NCI-H2196 (cell line): ENCODE results near the gene SPOCK1.

ENCODE experiments used
- DNase-seq: peaks from one replicate; lab custom pipeline; 2025; ENCODE audit not compliant: unreplicated experiment; lab: John Stamatoyannopoulos, UW

The SPOCK1 gene

DNA sequence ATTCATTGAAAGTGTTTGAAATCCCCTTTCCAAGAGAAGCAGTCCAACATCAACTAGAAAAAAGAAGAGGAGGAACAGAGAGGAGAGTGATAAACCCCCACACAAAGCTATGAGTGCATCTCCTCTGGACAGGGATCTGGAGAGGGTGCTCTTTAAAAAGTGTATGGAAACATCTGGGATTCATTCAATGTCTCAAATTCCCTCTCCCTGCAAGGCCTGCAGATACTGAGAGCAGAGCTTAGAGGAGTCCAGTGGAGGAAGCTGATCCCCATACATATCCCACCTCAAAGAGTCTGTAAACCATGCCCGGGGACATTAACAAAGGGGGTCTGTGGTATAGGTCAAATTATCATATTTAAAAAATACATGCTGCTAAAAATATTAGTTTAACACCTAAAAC is 2.2 kb downstream of the SPOCK1 start:
- no peak for DNase-seq

DNA sequence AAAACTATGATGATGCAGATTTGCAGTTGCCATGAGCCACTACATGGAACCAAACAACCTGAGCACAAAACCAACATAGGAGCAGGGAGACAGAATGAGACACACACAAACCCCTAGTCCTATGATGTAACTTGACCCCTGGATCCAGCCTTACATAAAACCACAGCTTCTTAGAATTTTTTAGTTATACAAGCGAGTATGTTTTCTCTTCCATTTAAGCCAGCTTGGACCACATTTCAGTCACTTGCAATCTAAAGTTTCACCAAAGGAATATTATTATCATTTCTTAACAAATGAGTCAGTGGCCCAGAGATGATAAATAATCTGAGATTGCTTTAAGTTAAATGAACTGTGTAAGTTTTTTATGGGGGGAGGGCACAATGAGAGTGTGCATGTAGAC is 6.8 kb downstream of the SPOCK1 start:
- no peak for DNase-seq

- DNase-seq: no peak
Measured at GRCh38 chr5:137491121-137491520, 8.0 kb downstream of the SPOCK1 start.

- DNase-seq: no peak
Measured at GRCh38 chr5:137490591-137490990, 8.5 kb downstream of the SPOCK1 start.

DNA sequence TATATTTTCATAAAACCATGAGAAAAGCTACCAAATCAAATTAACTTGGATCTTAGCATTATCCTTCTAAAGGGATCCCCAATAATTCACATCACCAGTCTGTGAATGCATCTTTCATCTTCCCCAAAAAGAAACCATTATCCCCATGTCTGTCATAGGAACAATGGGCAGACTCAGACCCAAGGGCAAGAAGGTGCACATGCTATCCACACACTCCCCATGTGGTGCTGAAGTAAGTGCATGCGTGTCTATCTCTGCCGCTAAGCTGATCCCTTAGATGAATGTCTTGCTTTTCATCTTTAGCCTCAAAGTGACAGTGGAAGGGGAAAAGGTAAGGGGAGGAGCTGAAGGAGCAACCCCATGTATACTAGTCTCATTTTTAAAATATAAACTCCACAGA is 10.2 kb downstream of the SPOCK1 start:
- no peak for DNase-seq

DNA sequence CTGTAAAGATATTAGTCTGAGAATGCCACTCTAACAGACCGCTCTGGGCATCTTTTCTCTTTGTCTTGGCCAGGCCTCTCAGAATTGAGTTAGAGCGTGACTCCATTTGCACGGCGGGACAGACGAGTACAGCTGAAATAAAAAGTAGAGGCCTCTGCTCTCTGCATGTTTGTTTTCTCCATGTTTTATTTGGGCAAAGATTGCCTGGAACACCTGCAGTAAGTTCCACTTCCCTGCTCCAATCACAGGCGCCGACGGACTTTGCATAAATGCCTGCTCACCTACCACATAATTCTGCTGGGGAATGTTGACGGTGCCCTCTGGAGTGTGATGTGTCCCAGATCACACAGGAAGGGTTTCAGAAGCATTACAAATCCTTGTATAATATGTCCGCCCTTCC is 10.6 kb downstream of the SPOCK1 start:
- DNase-seq: no peak

DNA sequence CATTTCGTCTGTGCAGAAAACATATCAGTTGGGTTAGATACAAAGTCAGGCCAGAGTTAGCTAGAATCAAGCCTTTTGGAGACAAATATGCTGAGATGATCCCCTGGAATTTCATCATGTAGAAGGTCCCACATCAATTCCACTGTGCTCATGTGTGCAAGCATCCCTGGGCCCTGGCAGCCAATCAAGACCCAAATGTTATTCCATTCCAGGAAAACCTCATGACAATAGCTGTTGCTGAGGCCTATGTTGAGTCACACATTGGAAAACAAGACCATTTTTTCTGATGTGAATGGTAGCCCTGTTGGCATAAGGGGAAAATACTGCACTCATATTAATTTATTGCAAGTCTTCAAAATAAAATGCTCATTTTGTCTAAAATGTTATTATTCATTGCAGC is 11.5 kb downstream of the SPOCK1 start:
- no peak for DNase-seq

DNA sequence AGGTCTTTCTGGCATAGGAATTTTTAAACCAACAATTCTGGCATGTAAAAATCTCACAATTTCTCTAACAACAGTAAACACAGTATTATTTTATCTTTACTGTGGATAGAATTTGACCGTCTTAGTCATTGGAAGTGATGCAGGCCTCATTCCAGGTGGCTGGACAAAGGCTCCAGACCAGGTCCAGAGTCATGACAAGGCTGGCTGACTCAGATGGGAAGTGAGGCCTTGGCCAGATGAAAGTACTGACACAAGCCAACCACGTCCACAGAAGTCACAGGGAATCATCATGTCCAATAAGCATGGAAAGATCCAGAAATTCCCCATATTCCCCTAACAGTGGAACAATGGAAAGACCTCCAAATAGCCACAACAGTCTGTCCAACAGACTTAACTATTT is 12.4 kb downstream of the SPOCK1 start:
- no peak for DNase-seq

- no peak for DNase-seq
Measured at GRCh38 chr5:137481596-137481995, 17.5 kb downstream of the SPOCK1 start.

- no peak for DNase-seq
Measured at GRCh38 chr5:137478043-137478442, 21.1 kb downstream of the SPOCK1 start.

- DNase-seq: no peak
Measured at GRCh38 chr5:137470921-137471220, 28.3 kb downstream of the SPOCK1 start.

GRCh38 chr5:137470111-137470920 is 28.8 kb downstream of the SPOCK1 start:
- DNase-seq: no peak

DNA sequence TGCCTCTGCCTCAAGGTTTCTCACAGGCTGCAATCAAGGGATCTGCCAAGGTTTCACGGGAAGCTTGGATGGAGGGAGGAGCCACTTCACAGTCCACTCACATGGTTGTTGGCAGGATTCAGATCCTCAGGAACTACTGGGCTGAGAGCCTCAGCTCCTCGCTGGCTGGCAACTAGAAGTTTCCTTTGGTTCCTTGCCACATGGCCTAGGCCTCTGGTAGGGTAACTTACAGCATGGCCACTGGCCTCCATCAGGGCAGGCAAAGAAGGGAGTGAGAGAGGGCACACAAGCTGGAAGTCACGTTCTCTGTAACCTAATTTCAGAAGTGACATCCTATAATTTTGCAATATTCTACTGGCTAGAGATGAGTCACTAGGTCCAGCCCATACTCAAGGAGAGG is 32.2 kb downstream of the SPOCK1 start:
- no peak for DNase-seq

DNA sequence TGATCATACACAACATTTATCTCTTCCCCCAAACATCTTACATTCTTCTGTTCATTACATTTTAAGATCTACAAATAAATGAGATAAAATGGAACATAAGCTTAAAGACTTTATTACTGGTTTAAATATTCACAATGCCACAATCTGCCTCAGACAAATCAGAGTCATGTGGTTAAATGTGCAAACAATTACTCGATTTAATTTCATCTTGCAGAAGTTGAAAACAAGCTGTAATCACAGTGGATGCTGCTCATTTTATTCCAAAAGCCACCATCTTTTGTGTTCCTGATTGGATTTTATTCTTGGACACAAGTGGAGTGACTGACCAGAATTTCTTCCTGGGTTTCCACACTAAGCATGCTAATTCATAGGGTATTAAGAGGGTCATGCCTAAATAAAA is 33.2 kb downstream of the SPOCK1 start:
- no peak for DNase-seq

- no peak for DNase-seq
Measured at GRCh38 chr5:137462816-137463520, 36.2 kb downstream of the SPOCK1 start.

DNA sequence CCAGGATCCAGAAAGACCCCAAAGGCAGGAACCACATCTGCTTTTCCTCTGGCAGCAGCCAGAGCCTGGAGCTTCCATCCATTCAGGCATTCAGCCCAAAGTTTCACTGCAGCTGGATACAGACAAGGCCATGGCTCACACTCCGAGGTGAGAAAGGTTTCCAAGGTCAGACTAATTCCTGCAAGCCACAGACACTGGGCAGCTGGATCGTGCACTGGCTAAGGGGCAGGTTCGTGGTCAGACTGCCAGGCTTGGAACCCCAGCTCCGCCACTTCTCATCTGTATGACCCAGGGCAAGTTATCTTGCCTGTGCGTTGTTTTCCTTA is 36.9 kb downstream of the SPOCK1 start:
- no peak for DNase-seq

DNA sequence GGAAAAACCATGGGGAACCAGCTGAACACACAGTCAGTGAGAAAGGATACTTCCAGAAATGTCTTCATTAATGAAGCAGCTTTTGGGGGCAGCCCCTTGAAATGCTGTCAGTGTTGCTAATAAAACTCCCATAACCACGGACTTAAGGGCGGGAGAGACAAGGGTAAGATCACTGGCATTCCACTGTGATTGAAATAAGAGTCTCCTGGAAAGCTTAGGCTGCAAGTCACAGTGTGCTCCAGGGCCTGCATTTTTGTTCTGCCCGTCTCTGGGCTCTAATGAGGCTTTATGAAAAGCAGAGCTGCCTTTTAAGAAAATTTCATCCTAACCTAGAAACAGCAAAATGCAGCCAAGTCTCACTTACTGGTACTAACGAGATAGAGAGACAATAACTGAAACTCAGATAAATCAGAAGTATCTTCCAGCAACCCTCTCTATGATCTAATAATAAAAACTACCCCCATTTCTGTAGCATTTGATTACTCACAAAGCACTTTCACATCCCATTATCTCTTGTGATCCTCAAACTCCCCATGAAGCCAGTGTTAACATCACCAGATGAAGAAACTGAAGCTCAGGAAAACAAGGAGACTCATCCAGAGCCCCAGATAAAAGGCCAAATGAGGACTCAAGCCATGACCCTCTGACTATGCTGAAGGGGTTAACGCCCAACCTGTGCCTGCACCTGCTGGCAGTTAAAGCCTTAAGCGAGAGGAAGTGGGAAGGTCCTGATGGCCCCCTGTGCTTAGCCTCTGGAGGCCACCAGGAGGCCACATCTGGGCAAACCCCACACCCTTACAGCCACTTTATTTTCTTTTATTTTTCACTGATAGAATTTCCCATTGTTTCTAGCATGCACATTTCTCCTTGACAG is 37.5 kb downstream of the SPOCK1 start:
- DNase-seq: no peak

- DNase-seq: no peak
Measured at GRCh38 chr5:137454671-137455070, 44.5 kb downstream of the SPOCK1 start.

DNA sequence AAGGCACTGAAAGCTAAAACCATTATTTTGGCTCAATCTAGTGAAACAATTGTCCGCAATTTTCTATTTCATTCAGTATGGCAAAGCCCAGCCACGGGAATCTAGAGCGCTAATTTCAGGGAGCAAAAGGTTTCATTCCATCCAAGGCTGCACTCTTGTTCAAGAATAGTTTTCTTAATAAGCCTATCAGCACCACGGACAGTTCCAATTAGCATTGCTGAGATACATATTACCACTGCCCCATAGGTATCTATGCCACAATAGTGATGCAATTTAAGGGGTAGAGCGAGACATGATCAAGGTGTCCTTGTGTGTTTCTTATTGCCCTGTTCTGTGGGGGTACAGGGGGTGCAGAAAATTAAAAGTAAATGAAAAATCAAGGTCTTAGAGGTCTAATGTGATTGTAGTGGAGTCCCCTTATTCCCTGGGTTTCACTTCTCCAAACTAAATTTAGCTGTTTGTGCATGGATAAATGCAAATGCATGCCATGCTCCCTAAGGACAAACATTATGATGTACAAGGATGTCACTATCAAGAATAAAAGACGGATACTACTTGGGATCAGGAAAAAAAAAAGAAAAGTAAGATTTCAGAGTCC is 45.5 kb downstream of the SPOCK1 start:
- DNase-seq: no peak

DNA sequence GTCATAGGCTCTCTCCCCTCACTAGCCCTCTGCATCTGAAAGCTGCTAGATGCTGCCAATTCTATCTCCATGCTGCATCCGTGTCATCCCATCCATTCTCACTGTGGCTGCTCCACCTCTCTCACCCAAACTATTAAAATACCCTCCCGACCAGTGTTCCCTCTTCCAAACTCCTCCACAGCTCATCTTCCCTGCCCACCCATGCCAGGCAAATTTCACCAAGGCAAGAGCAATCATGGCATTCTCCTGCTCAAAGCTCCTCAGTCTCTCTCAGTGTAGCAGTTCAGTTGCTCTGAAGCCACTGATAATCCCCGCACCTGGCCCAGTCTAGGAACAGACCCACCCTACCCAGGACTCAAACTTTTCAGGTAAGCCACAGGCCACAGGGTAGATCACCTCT is 48.4 kb downstream of the SPOCK1 start:
- DNase-seq: no peak

DNA sequence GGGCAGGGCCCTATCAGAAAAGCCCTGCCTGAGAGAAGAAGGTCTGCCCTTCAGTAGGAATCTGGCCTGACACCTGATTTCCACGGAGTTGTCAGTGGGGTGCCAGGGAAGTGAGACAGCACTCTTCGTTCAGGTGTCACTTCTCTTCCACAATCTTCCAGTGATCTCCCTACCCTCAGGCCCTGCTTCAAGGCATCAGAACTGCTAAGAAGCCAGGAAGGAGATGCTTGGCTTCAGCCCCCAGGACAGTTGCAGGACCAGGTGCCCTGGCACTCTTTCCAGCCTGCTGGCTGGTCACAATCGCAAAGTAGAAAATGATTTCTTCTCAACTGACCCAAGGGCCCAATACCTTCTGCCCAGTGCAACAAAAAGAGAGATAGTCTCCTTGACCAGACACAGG is 50.3 kb downstream of the SPOCK1 start:
- no peak for DNase-seq

DNA sequence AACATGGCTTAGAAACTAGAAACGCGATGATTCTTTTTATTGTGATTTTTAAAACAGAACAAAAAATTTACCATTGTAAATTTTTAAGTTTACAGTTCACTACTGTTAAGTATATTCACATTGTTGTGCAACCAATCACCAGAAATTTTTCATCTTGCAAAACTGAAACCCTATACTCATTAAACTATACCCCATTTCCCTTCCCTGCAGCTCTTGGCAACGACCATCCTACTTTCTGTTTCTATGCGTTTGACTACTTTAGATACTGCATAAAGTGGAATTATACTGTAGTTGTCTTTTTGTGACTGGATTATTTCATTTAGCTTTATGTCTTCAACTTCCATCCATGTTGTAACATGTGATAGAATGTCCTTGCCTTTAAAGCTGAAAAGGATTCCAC is 52.5 kb downstream of the SPOCK1 start:
- DNase-seq: no peak
